SH-SY5Y (cell line): Measurements from ENCODE around the gene GNPTG.

ENCODE experiments used
- GATA2 ChIP-seq: IDR thresholded peaks from 2 replicates; pipeline ENCODE4 v1.6.1; 2011; ENCODE audit warnings: mild to moderate bottlenecking, low read depth, low read length
- GATA3 ChIP-seq: IDR thresholded peaks from 2 replicates; pipeline ENCODE4 v1.6.1; 2011; ENCODE audit warnings: low read depth, mild to moderate bottlenecking, low read length, moderate library complexity

DNA sequence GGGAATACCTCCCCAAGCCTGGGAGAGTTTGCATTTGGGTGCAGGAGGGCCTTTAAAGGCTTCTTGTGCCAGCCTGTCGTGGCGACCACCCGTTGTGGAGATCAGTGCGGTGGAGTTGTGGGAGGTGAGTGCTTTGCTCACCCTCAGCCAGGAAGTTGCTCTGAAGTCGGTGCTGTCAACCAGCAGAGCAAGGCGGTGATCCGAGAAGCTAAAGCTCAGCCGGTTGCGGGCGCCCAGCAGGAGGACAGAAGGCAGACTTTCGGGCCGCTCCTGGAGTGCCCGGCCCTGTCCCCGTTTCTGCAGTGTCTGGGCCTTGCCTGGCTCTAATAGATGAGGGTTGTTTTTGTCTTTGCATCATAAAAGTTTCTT lies 40.9 kb upstream of the GNPTG start:
- TF ChIP-seq GATA2 (no peak), GATA3 (no peak)
